Heart left ventricle (tissue), 16 donors: ENCODE results near the gene PROSER2. TPM values are rescaled to one million over a fixed set of nuclear protein-coding genes. Genes with fewer than 3 reads are reported as not detected.

ENCODE experiments used
- ATAC-seq, 4 donors: fragments of 200-7000 bp; cut with Tn5 transposase; one replicate each; pipeline ENCODE4 v1.9.1; 2020 to 2022; ENCODE audit warnings: moderate library complexity in 4 of 4, mild to moderate bottlenecking in 3 of 4, moderate number of reproducible peaks in 1 of 4
- DNase-seq, 5 donors: peaks; one replicate each; pipeline ENCODE4 v3.0.0-alpha.2; 2020
- H3K27ac ChIP-seq, 12 donors: fragments of 200-600 bp; sonication (generic) in 4 of 12; one replicate each; pipeline versions ENCODE4 v1.5.0 to v1.8.0; 2016 to 2022; ENCODE audit warnings: mild to moderate bottlenecking in 2 of 12
- H3K27me3 ChIP-seq, 9 donors: fragments of 200-600 bp; sonication (generic) in 2 of 9; one replicate each; pipeline versions ENCODE4 v1.5.1 to v1.8.0; 2016 to 2022; ENCODE audit warnings: mild to moderate bottlenecking in 3 of 9
- H3K36me3 ChIP-seq, 9 donors: fragments of 200-600 bp; sonication (generic) in 2 of 9; one replicate each; pipeline versions ENCODE4 v1.5.0 to v1.8.0; 2018 to 2022; ENCODE audit warnings: mild to moderate bottlenecking in 2 of 9
- H3K4me1 ChIP-seq, 12 donors: fragments of 200-600 bp; sonication (generic) in 4 of 12; one replicate each; pipeline versions ENCODE4 v1.5.0 to v1.8.0; 2016 to 2022; ENCODE audit warnings: mild to moderate bottlenecking in 3 of 12
- H3K4me3 ChIP-seq, 12 donors: fragments of 200-600 bp; sonication (generic) in 4 of 12; one replicate each; pipeline versions ENCODE4 v1.5.0 to v1.8.0; 2017 to 2022; ENCODE audit warnings: mild to moderate bottlenecking in 9 of 12, moderate library complexity in 4 of 12
- H3K9me3 ChIP-seq, 12 donors: fragments of 200-600 bp; sonication (generic) in 4 of 12; one replicate each; pipeline versions ENCODE4 v1.5.0 to v1.8.0; 2016 to 2022; ENCODE audit warnings: mild to moderate bottlenecking in 1 of 12
- POLR2A ChIP-seq, 2 donors: fragments of 450-650 bp; IDR thresholded peaks; one replicate each; pipeline ENCODE4 v1.6.1; 2017; ENCODE audit warnings: antibody characterized with exemption in 2 of 2, mild to moderate bottlenecking in 2 of 2, moderate library complexity in 2 of 2
- WGBS, 4 donors: extraction: QIAGEN DNeasy Blood & Tissue Kit in 2 of 4; methylation state at CpG; one replicate each; pipeline versions ENCODE4 v1.1.5 to v1.1.7; 2013 to 2018; 5-methylcytosine and 5-hydroxymethylcytosine counted together
- intact Hi-C, 10 donors: fragments of 100-400 bp; cut with DNase I; formaldehyde crosslinking; loops; one replicate each; pipeline versions ENCODE4 v1.11.1 to v1.14.2; 2022
- polyA plus RNA-seq, 2 donors: library from polyadenylated mRNA; stranded (reverse); fragments of 200-250 nt; gene quantifications; one replicate each; pipeline ENCODE4 v1.2.3, GENCODE V29; 2013
- total RNA-seq, 9 donors: library from RNA; depleted of rRNA in 2 of 9; stranded (reverse); fragments of >200 nt in 2 of 9; fragmentation: NEBNext Ultra II Directional in 3 of 9; extraction: Animal tissue kit (Norgen Biotek cat#: 25700) in 3 of 9; gene quantifications; one replicate each; pipeline versions ENCODE4 v1.1.0 to v1.2.4, GENCODE V29; 2016 to 2023
- TF ChIP-seq, protein P1 (sequence below), 12 donors: fragments of 200-600 bp; sonication (generic) in 4 of 12; IDR thresholded peaks; one replicate each; pipeline versions ENCODE4 v1.5.0 to v1.8.0; 2018 to 2022; ENCODE audit warnings: antibody characterized with exemption in 12 of 12, mild to moderate bottlenecking in 5 of 12
- donor health status: ischemic (EF 13 %, LVEDD 7.1; RV severe dilation, severe dysfunction).
- donor health status: healthy with polysubstance abuse.
- donor health status: DM: no; HTN: yes; CAD: no.
- donor health status: DM: no; HTN: no; CAD: no.
- donor health status: ischemic (EF 25% LVEDD 6.9; RV normal size, moderate dysfunction).
- donor health status: ischemic (EF 25% LVEDD 5.7; RV mildly dilated, moderate dysfunction).
- donor health status: healthy.
- donor health status: DM: yes; HTN: yes; CAD: no.
- donor health status: ischemic (EF 35%, LVEDD 5.7; RV mildly dilated, moderate dysfunction).
- donor health status: nonischemic (EF 11% LVEDD 7.7; RV severe dilation, severe dysfunction).
- donor health status: DM: yes; HTN: yes; CAD: no.
- donor health status: PGD.
- donor health status: ischemic (EF 29% LVEDD 5.4; RV normal size, mild dysfunction).
- donor health status: nonischemic (EF 23%, LVEDD 6.1; RV moderate dilation, normal function).

Gene PROSER2
- total and polyA plus RNA-seq, 11 donors: 0.38 to 3.3 (median 0.83) TPM

DNA sequence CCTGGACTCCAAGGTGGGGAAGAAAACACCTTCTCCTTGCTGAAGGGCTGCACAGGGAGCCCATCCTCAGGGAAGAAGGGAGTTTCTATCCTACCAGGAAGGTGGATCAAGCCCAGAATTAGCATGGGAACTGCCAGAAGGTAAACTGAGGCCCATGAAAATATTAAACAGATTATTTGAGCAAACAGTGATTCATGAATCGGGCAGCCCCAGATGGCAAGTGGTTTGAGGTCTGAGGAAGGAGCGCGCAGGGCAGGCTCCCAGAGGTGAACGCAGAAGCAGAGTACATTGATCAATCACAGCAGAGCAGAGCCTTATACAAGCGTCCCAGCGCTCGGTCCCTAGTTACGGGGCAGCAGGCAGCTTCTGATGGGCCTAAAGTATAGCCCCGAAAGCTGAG lies 35.8 kb upstream of the PROSER2 start:
- TF ChIP-seq POLR2A (IDR thresholded peaks at IDR 0.05): no peak
- TF ChIP-seq, protein P1, sequence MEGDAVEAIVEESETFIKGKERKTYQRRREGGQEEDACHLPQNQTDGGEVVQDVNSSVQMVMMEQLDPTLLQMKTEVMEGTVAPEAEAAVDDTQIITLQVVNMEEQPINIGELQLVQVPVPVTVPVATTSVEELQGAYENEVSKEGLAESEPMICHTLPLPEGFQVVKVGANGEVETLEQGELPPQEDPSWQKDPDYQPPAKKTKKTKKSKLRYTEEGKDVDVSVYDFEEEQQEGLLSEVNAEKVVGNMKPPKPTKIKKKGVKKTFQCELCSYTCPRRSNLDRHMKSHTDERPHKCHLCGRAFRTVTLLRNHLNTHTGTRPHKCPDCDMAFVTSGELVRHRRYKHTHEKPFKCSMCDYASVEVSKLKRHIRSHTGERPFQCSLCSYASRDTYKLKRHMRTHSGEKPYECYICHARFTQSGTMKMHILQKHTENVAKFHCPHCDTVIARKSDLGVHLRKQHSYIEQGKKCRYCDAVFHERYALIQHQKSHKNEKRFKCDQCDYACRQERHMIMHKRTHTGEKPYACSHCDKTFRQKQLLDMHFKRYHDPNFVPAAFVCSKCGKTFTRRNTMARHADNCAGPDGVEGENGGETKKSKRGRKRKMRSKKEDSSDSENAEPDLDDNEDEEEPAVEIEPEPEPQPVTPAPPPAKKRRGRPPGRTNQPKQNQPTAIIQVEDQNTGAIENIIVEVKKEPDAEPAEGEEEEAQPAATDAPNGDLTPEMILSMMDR (IDR thresholded peaks at IDR 0.05): no peak
- Histone ChIP-seq H3K27ac (no peak overlapping the region), H3K36me3 (no peaks in the 10 kb centered on the region), H3K9me3 (no peaks in the 10 kb centered on the region), H3K4me3 (no peak overlapping the region), H3K27me3 (peaks cover 0 to 12% (median 0%) of the 10 kb centered on the region in 9 donors), H3K4me1 (no peaks in the 10 kb centered on the region)
- WGBS, 4 donors: 89 to 95% (median 92%) methylated on average over 9 of the region's 9 CpGs
- DNase-seq (no peak), ATAC-seq (no peak)
- intact Hi-C loops: loop anchor here in 1 of 10 donors (5.0 kb wide), 1 partner anchor 200 kb away; no protein-coding TSS in a partner anchor

DNA sequence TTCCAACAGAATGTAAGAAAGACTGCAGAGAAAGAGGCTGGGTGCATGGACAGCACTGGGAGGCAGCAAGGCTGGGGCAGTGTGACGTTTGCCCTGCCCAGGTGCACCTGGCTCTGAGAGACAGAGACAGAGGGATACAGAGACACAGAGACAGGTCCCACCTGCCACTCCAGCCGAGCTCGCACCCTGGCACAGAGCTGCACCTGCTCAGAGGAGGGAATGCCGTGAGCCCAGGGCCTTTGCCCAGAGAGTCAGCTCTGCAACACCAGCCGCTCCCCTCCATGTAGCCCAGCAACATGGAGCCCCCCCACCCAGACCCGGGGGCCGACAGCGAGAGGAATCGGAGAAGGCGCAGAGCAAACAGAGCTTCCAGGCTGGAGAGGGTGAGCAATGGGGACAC lies 35.3 kb upstream of the PROSER2 start:
- Histone ChIP-seq H3K27me3 (peaks cover 0 to 12% (median 0%) of the 10 kb centered on the region in 9 donors), H3K27ac (no peak overlapping the region), H3K36me3 (no peaks in the 10 kb centered on the region), H3K4me1 (no peaks in the 10 kb centered on the region), H3K9me3 (no peaks in the 10 kb centered on the region), H3K4me3 (no peak overlapping the region)
- ATAC-seq (no peak), DNase-seq (no peak)
- WGBS, 4 donors: 66 to 92% (median 90%) methylated on average over 6 to 10 of the region's 10 CpGs
- no peak for TF ChIP-seq POLR2A (IDR thresholded peaks at IDR 0.05)
- TF ChIP-seq, protein P1 (IDR thresholded peaks at IDR 0.05): no peak
- intact Hi-C loops: loop anchor here in 1 of 10 donors (5.0 kb wide), 1 partner anchor 199 kb away; no protein-coding TSS in a partner anchor

DNA sequence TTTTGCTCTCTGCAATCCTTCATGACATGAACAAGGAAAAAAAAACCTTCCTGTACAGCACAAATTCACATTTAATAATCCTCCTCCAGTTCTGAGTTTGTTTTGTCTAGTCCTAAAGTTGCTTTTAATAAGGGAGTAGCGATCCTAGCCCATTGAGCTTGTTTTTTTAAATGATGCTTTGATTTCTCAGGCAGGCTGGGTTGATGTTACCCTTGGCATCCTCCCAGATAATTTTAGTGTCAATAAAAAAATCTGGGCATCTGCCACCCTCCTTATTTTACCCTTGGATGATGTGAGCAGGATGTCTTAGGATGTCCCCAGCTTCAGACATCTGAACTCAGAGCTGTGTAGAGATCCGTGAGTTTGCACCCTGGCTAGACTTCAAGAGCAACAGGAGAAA lies 33.9 kb upstream of the PROSER2 start:
- Histone ChIP-seq H3K4me1 (no peaks in the 10 kb centered on the region), H3K27ac (no peak overlapping the region), H3K4me3 (no peak overlapping the region), H3K36me3 (no peaks in the 10 kb centered on the region), H3K9me3 (no peaks in the 10 kb centered on the region), H3K27me3 (peaks cover 0 to 12% (median 0%) of the 10 kb centered on the region in 9 donors)
- ATAC-seq (no peak), DNase-seq (no peak)
- WGBS, 4 donors: 58 to 71% (median 65%) methylated on average over 2 of the region's 2 CpGs
- intact Hi-C loops: loop anchor here in 1 of 10 donors (5.0 kb wide), 1 partner anchor 198 kb away; no protein-coding TSS in a partner anchor
- TF ChIP-seq POLR2A (IDR thresholded peaks at IDR 0.05): no peak
- TF ChIP-seq, protein P1 (IDR thresholded peaks at IDR 0.05): no peak

DNA sequence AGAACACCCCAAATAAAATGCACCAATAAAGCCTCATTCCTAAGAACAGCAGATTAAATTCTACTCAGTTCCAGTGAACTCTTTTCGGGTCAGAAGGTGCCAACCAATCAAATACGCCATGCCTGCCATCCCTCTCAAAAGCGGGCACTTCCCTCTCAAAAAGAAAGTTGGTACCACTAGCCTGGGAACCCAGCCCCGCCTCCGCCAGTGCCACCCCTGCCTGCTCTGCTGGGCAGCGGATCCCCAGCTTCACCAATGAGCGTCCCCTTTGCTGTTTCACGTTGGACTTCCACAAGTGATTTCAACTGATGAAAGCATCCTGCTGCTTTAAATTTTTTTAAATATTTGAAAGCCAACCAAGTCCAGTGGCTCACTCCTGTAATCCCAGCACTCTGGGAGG lies 33.2 kb upstream of the PROSER2 start:
- ATAC-seq: no peak
- DNase-seq: no peak
- TF ChIP-seq POLR2A (IDR thresholded peaks at IDR 0.05): no peak
- TF ChIP-seq, protein P1 (IDR thresholded peaks at IDR 0.05): no peak
- intact Hi-C loops: loop anchor here in 4 of 10 donors (5.0 kb wide), 1 partner anchor 197 kb away; no protein-coding TSS in a partner anchor
- WGBS, 4 donors: 81 to 88% (median 83%) methylated on average over 8 of the region's 8 CpGs
- H3K27me3 ChIP-seq: peaks cover 0 to 12% (median 0%) of the 10 kb centered on the region in 9 donors
- no peaks in the 10 kb centered on the region for H3K36me3 ChIP-seq
- no peak overlapping the region for H3K4me3 ChIP-seq
- H3K27ac ChIP-seq: no peak overlapping the region
- H3K9me3 ChIP-seq: no peaks in the 10 kb centered on the region
- H3K4me1 ChIP-seq: no peaks in the 10 kb centered on the region
